ENCODE data around the gene SPDYE6.
"Not testable (repeated sequence)": the region's sequence is repeated elsewhere in the genome, so short reads cannot be mapped to it uniquely, and the experiment has no call there.

The SPDYE6 gene

DNA sequence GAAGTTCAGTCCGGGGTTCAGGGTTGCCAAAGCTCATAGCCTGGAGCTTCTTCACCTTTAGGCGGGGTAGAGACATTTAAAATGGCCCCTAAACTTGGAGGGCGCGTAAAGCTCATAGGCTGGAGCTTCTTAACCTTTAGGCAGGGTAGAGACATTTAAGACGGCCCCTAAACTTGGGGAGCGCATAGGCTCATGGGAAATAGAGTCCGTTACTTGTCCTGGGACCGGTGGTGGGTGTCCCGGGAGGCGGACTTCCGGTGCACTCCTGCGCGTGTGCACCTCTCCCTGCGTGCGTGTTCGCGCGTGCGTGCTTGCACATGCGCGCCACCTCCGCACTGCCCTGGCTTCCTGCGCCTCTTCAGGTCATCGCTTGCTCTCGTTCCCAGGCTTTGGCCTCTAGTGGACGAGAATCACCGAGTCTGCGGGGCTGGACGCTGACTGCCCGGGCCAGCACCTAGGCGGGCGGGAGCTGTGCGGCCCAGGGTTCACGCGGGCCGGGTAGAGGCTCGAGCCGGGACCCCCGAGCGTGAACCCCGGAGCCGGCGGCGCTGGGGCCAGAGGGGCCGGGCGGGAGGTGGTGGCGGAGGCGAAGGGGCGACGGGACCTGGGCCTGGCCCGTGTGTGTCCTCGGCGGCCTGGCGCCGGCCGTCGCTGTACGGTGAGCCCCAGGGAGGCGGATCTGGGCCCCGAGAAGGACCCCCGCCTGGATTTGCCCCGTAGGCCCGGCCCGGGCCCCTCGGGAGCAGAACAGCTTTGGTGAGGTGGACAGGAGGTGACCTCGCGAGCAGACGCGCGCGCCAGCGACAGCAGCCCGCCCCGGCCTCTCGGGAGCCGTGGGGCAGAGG is 7.5 kb upstream of the SPDYE6 start:
- DNase-seq (ENCODE audit: low read depth, low spot score): peak; percentile 98

DNA sequence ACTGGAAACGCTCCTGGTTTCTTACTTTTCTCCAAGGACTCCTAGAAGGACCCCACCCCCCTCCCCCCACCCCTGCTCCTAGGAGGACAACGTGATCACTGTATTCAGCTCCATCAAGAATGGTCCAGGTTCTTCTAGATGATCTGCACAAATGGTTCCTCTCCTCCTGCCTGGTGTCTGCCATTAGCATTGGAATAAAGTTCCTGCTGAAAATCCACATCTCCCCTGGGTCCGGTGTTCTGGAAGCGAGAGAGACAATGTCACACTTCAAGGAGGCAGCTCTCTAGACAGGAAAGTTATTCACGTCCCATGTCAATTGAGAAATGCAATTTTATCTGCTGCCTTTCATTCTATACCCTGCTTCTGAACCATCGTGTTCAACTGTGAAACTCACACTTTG is 9.3 kb downstream of the SPDYE6 start:
- DNase-seq (ENCODE audit: low read depth, low spot score): not testable (repeated sequence)

DNA sequence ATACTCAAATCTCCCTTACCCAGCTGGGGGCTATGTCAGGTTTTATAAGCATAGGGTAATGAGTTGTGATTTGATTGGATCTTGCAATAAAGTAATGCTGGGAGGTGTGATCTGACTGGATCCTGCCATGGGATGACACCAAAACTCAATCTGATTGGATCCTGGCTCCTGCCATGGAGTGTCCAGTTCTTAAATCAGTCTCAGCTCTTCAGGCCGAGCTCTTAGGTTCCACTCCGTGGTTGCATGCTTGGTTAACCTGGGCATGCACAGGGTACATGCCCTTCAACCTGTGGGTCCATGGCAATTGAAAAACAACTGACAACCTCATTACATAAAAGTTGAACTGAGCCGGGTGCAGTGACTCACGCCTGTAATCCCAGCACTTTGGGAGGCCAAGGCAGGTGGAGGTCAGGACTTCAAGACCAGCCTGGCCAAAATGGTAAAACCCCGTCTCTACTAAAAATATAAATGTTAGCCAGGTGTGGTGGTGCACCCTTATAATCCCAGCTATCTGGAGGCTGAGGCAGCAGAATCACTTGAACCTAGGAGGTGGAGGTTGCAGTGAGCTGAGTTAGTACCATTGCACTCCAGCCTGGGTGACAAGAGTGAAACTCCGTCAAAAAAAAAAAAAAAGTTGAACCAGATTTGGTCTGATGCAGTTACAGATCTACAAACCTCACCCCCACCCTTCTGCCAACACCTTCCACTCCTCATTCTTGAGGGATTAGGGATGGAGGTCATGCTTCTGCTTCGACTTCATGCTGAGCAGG is 15.5 kb downstream of the SPDYE6 start:
- not testable (repeated sequence) for DNase-seq (ENCODE audit: low read depth, low spot score)

DNA sequence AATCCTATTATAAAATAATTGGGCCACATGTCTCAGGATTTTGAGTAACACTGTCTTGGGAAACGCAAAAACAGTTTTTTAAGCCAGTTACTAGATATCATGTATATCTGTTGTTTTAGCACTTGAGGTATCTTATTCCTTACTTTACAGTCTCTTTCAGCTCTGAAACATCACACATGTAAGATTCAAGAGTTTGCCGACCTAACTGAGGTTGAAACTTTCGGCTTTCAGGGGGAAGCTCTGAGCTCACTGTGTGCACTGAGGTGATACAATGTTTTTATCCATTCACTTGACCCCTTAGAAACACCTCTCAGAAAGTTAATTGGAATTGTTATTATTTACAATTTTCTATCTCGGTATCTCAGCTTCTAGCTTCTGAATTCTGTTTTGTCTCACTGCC is 18.8 kb downstream of the SPDYE6 start:
- not testable (repeated sequence) for DNase-seq (ENCODE audit: low read depth, low spot score)

DNA sequence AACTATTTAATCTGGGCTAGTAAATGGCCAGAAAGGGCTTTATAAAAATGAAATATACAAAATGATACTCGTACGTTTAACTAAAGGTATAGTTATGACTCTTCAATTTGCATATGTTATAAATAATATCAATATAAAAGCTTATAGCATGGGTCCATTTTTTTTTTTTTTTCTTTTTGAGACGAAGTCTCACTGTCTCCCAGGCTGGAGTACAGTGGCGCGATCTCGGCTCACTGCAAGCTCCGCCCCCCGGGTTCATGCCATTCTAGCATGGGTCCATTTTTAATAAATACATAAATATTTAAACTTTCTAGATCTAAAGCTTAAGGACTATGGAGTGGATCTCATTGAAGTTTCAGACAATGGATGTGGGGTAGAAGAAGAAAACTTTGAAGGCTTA is 19.2 kb downstream of the SPDYE6 start:
- DNase-seq (ENCODE audit: low read depth, low spot score): not testable (repeated sequence)

DNA sequence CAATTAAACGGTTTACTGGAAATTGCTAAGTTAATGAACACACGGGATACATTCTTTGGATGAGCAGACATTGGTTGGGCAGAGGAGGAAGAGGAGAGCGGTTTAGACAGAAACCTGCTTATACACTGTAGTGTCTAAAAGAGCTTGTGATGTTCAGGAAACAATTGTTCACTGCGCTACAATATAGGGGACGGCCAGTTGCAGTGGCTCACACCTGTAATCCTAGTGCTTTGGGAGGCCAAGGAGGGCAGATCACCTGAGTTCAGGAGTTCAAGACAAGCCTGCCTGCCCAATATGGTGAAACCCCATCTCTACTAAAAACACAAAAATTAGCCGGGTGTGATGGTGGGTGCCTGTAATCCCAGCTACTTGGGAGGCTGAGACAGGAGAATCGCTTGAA is 20.7 kb downstream of the SPDYE6 start:
- DNase-seq (ENCODE audit: low read depth, low spot score): not testable (repeated sequence)

DNA sequence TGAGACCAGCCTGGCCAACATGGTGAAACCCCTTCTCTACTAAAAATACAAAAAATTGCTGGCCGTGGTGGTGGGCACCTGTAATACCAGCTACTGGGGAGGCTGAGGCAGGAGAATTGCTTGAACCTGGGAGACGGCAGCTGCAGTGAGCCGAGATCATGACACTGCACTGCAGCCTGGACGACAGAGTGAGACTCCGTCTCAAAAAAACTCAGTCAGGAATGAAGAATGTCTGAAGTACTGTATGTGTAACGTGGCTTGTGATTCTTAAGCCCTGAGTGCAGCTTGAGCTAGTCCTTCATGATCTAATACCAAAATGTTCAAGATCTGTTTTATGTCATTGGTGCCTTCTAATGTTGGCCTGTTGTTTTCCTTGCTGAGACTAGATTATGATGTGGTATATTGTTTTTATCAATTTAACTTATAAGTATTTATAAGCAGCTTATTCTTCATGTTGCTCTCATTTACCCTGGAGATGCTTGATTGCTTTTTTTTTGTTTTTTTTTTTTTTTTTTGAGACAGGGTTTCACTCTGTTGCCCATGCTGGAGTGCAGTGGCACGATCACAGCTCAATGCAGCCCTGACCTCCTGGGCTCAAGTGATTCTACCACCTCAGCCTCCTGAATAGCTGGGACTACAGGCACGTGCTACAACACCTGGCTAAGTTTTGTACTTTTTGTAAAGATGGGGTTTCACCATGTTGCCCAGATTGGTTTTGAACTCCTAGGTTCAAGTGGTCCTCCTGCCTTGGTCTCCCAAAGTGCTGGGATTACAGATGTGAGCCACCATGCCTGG is 25.4 kb downstream of the SPDYE6 start:
- not testable (repeated sequence) for DNase-seq (ENCODE audit: low read depth, low spot score)

DNA sequence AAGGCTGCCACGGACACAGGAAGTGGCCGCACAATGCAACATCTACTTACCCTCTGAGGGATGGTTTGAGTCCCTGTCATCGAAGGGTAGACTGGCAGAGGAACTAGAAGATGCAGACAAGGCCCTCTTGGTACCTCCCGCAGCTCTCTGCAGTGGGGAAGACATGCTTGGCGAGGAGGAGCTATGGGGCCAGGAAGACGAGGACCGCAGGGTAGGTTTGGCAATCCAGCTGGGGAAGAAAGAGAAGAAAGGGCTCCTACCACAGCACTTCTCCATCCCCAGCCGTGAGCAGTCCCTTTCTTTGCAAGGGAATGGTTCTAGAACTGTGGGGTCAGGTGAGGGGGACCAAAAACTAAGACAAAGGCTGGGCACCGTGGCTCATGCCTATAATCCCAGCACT is 26.9 kb downstream of the SPDYE6 start:
- not testable (repeated sequence) for DNase-seq (ENCODE audit: low read depth, low spot score)

DNA sequence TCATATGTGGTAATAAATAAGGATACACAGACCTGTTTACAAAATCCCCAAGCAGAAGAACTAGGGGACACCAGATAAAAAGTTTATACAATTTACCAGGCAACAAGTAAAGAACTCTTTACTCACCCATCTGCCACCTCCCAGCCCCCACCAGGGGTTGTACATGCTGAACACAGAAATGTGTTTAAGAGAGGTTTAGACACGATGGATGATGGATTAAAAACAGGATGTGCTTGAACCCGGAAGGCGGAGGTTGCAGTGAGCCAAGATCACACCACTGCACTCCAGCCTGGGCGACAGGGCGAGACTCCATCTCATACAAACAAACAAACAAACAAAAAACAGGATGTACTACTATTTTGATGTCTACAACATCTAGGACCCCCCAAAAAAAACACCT is 27.4 kb downstream of the SPDYE6 start:
- DNase-seq (ENCODE audit: low read depth, low spot score): not testable (repeated sequence)

DNA sequence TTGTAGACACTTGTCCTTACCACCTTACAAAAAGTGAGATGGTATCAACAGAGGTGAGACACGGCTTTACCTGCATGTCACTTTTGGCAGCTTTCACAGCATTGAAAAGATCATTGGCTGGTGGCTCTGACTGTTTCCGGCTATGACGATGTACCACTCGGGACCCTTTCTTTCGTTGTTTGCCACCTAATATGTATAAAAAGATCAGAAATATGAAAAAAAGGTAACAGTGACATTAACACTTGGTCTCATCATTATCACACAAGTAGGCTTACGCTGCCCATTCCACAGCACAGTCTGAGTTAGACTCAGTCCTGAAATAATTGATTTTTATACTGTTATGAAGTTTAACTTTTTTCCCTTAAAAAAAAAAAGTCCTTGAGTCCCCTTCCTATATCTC is 29.1 kb downstream of the SPDYE6 start:
- DNase-seq (ENCODE audit: low read depth, low spot score): not testable (repeated sequence)

DNA sequence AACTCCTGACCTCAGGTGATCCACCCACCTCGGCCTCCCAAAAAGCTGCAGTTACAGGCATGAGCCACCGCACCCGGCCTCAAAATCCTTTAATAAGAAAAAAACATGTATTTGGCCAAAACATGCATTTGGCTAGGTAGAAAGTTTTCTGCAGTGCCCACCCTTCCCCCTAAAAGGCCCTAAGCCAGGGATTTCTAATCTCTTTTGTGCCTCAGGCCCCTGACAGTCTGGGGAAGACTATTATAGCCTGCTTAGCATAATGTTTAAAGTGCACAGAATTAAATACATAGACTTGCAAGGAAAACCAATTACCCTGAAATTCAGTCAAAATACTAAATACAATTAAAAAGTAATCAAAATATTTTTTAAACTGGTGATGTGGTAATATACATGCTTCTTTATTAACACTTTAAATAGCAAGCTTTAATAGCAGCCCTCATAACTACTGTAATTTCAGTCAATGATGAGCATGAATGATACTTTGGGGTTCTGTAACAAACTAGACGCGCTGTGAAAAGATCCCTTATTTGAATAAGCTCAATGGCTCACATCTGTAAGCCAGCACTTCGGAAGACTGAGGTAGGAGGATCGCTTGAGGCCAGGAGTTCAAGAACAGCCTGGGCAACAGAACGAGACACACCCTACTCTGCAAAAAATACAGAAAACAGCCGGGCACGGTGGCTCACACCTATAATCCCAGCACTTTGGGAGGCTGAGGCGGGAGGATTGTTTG is 29.9 kb downstream of the SPDYE6 start:
- no peak for DNase-seq (ENCODE audit: low read depth, low spot score)

DNA sequence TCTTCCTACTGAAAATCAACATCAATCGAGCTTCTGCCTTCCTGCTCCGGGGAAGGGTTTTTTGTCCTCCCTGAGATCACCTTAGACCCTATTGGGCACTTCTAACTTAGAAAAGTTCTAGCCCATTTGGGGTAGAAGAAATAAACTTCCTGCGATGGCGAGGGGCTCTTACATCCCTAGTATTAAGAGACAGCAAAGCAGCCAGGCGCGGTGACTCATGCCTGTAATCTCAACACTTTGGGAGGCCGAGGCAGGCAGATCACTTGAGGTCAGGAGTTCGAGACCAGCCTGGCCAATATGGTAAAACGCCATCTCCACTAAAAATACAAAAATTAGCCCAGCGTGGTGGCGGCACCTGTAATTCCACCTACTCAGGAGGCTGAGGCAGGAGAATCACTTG is 31.1 kb downstream of the SPDYE6 start:
- not testable (repeated sequence) for DNase-seq (ENCODE audit: low read depth, low spot score)

DNA sequence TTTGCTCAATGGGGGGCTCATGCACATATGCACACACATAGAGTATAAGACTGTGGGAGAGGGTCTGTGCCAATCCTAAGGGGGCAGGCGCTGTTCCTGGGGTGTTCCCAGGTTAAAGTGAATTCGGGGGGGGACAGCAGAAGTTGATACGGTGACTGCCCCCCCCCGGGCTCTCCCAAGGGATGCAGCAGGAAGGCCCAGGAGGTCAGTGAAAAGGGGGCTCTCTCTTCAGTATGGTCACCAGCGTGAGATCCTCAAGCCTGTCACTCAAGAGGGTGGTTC is 32.4 kb downstream of the SPDYE6 start:
- DNase-seq (ENCODE audit: low read depth, low spot score): no peak

DNA sequence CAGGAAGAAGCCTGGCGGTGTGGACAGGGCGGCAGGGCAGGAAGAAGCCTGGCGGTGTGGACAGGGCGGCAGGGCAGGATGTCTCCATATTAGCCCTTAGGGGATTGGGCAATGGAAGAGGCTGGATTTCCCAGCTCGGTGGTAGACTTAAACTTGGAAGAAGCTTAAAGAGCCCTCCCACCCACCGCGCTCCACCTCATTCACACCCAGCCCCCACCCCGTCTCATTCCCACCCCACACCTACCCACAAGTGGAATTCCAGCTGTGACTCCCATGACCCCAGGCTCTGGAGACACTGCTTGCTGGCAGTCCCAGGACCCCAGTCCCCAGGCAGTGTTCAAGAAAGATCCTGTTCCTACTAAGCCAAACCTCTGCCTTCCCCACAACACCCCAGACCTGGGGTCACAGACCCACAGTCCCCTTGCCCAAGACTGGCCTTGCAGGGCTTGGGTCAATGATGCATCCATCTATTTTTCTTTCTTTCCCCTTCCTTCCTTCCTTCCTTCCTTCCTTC is 34.0 kb downstream of the SPDYE6 start:
- DNase-seq (ENCODE audit: low read depth, low spot score): no peak

DNA sequence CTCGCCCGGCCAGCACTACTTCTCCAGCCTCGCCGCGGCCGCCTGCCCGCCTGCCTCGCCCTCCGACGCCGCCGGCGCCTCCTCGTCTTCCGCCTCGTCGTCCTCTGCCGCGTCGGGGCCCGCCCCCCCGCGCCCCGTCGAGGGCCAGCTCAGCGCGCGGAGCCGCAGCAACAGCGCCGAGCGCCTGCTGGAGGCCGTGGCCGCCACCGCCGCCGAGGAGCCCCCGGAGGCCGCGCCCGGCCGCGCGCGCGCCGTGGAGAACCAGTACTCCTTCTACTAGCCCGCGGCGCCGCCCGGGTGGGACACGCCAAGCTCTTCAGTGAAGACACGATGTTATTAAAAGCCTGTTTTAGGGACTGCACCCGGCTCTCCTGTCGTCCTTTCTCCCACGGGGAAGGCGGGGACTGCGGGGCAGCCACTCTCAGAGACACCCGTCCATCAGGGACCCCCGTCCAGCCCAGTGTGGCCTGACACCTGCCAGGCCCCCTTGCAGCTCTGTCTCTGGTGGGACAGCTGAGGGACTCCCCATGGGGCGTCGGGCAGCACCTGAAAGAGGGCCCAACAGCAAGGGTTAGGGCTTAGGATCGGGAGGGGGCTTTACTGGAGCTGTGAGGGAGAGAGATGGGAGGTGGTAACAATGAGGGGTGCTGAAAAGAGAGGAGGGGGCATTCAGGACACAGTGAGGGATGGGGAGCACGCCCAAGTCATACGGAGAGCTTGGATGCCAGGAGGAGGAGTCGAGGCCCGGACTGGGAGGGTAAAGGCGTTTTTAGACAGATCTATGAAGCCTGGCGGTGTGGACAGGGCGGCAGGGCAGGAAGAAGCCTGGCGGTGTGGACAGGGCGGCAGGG is 34.7 kb downstream of the SPDYE6 start:
- DNase-seq (ENCODE audit: low read depth, low spot score): no peak

DNA sequence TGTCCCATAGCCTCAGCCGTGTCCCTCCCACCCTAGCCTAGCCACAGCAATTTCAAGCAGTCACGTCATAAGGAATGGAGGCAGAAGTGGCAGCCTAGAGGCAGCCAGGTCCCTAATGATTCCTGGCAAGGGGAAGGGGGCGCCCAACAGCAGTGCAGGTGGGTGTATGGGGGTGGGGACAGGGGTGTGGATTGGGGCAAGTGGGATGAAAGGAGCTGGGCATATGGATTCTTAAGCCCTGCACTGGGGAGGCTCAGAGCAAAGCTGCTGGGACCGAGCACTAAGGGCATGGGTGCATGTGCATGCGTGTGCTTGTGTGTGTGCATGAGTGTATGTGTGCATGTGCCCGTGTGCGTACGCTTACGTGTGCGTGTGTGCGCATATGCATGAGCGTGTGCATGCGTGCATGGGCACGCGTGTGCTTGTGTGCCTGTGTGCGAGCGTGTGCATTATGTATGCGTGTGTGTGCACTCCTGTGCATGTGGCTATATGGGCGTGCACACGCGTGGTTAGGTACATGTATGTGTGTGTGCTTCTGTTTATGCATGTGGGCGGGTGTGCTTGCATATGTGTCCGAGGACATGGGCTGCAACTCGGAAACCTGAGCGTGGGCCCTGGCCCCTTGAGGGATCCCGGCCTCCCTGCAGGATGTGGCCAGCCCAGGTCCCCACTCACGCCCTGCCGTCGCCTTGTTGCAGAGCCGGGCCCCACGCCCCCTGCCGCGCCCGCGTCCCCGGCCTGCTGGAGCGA is 35.5 kb downstream of the SPDYE6 start:
- DNase-seq (ENCODE audit: low read depth, low spot score): no peak

DNA sequence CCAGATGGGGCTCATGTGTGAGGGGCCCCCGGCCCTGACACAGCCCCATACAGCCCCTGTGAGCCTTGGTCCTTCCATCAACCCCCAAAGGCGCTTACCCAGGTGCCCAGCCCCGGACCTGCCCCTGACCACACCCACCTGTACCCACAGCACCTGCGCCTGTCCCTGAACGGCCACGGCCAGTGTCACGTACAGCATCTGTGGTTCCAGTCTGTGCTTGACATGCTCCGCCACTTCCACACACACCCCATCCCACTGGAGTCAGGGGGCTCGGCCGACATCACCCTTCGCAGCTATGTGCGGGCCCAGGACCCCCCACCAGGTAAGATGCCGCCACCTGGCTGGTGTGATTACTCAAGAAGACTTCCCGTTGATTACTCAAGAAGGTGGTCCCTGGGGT is 36.1 kb downstream of the SPDYE6 start:
- DNase-seq (ENCODE audit: low read depth, low spot score): no peak

DNA sequence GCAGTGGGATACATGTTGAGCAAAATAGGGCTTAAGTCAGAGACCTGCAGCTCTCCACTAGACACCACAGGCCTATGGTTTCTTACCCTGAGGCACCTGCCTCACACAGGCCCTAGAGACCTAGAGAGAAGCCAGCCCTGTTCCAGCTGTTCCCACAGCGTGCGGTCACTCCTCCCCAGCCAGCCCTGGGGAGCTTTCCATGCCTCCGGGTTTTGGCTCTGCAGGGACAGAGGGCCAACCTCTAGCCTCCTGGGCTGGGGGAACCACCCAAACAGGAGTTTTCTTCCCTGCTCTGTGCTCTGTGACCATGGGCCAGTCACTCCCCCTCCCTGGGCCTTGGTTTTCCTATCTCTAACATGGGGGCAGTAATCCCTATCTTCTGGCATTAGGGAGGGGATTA is 36.6 kb downstream of the SPDYE6 start:
- no peak for DNase-seq (ENCODE audit: low read depth, low spot score)

DNA sequence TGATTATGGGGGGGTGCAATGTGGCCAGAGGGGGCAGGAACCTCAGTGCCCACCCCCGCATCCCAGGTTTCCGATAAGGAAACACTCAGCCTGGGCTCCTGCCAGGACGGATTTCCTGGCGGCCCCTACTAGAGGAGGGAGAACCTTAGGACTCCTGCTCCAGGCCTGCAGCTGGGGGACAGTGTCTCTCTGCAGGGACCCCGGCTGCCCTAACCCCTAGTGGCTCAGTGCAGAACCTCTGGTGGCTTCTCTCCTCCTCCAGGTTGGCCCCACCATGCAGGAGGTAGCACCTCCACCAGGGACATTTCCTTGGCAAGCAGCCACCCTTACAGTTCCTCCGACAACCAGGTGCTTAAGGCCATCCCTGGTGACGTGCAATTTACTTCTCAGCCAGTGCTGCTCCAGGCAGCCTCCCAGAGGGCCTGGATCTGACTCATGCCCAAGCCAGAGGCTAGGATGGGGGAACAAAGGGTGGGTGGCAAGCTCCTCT is 37.7 kb downstream of the SPDYE6 start:
- DNase-seq (ENCODE audit: low read depth, low spot score): no peak
